ENCODE data around the gene IFT122.

Gene IFT122

GRCh38 chr3:129463716-129464115 lies 23.7 kb downstream of the IFT122 start:
- H3K27ac ChIP-seq: no peak overlapping the region
- TF ChIP-seq, protein P1, sequence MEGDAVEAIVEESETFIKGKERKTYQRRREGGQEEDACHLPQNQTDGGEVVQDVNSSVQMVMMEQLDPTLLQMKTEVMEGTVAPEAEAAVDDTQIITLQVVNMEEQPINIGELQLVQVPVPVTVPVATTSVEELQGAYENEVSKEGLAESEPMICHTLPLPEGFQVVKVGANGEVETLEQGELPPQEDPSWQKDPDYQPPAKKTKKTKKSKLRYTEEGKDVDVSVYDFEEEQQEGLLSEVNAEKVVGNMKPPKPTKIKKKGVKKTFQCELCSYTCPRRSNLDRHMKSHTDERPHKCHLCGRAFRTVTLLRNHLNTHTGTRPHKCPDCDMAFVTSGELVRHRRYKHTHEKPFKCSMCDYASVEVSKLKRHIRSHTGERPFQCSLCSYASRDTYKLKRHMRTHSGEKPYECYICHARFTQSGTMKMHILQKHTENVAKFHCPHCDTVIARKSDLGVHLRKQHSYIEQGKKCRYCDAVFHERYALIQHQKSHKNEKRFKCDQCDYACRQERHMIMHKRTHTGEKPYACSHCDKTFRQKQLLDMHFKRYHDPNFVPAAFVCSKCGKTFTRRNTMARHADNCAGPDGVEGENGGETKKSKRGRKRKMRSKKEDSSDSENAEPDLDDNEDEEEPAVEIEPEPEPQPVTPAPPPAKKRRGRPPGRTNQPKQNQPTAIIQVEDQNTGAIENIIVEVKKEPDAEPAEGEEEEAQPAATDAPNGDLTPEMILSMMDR (conservative IDR thresholded peaks at IDR 0.05): no peak

DNA sequence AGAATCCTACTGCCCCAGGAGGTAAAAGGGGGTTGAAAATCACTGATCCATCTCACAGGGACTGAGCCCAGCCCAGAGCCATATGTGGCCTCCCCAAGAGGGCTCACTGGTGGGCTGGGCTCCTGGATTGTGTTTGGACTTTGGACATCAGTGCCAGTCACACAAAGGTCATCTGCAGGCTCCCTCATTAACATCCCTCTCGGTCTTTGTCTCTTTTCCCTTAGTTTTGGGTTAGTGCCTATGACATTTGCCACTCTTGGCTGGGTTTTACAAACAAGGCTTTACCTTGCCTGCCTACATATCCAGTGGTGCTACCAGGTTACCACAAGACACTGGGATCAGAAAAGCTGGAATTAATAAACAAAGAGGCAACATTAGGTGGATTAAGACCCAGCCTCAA lies 27.9 kb downstream of the IFT122 start:
- no peak overlapping the region for H3K27ac ChIP-seq
- TF ChIP-seq, protein P1 (conservative IDR thresholded peaks at IDR 0.05): no peak

- TF ChIP-seq, protein P1 (conservative IDR thresholded peaks at IDR 0.05): no peak
- H3K27ac ChIP-seq: no peak overlapping the region
These were observed 29.0 kb downstream of the IFT122 start for GRCh38 chr3:129469026-129469425.

DNA sequence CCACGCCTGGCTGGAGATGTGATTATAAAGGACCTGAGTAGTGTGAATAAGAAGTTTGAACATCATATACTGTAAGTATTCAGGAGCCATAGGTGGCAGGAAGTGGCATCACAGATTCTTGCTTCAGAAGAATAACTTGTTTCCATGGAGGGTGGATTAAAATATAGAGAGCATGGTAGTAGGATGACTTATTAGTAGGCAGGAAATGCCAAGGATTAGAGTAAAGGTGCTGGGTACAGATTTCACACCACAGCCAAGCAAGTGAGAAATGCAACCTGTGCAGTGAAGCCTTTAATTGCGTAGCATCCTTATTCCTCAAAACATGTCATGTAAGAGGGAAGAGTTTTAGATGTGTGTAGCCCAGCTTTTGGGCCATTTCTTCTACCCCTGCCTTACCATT lies 30.8 kb downstream of the IFT122 start:
- TF ChIP-seq, protein P1 (conservative IDR thresholded peaks at IDR 0.05): no peak
- no peak overlapping the region for H3K27ac ChIP-seq

DNA sequence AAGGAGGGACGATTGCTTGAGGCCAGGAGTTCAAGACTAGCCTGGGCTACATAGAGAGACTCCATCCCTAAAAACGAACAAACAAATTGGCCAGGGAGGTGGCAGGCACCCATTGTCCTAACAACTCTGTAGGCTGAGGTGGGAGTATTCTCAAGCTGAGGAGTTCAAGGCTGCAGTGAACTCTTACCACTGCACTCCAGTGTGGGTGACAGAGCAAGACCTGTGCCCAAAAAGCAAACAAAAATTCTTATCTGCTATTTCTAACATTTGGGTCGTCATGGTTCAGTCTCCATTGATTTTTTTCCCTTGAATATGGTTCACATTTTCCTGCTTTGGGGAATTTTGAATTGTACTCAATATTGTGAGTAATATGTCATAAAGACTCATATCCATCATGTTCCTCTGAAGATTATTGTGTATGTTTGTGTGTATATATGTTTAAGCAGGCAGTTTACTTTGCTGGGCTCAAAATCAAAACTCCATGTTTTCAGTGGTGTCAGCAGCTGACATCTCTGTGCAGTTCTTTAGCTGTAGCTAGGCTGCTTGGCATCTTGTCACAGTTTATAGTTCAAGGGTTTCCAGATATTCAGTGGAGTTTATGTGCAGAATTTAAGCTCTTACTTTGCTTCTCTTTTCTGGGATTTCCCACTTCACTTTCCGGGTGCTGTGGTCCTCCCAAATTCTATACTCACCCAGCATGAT lies 33.2 kb downstream of the IFT122 start:
- TF ChIP-seq, protein P1 (conservative IDR thresholded peaks at IDR 0.05): no peak
- H3K27ac ChIP-seq: no peak overlapping the region

GRCh38 chr3:129473769-129474152 lies 33.7 kb downstream of the IFT122 start:
- TF ChIP-seq, protein P1 (conservative IDR thresholded peaks at IDR 0.05): no peak
- H3K27ac ChIP-seq: no peak overlapping the region

- TF ChIP-seq, protein P1 (conservative IDR thresholded peaks at IDR 0.05): no peak
These were observed 35.2 kb downstream of the IFT122 start for GRCh38 chr3:129474984-129475804.

More at GRCh38 chr3:129474984-129475804, 35.2 kb downstream of the IFT122 start:
- H3K27ac ChIP-seq: no peak overlapping the region

Measured in VCaP (cell line).